OCI-LY7 (cell line): ENCODE measurements around the gene PLA2G3. TPM values are rescaled to one million over a fixed set of nuclear protein-coding genes. Genes with fewer than 3 reads are reported as not detected.

Source experiments
- BruUV-seq: library from RNA; stranded (reverse); fragments of 400-500 nt; replicated peaks from 2 replicates; lab custom pipeline; 2021; lab: Mats Ljungman, UMichigan
- CTCF ChIA-PET: fragments of 300-600 bp; sonication (Branson Sonifier 250); formaldehyde crosslinking; loops from one replicate; lab custom pipeline; 2022; ENCODE audit warnings: antibody characterized with exemption; ENCODE audit not compliant: unreplicated experiment; lab: Charles Lee
- POLR2A ChIA-PET: fragments of 300-600 bp; sonication (Branson Sonifier 250); formaldehyde crosslinking; loops from one replicate; lab custom pipeline; 2022; ENCODE audit warnings: antibody characterized with exemption; lab: Charles Lee
- DNase-seq: peaks from one replicate; pipeline ENCODE4 v3.0.0-alpha.2; 2015; ENCODE audit warnings: low spot score
- H2AFZ ChIP-seq: fragments of 200-600 bp; sonication (generic), shearing (Covaris generic); 2 replicates; pipeline ENCODE4 v1.6.1; 2014; ENCODE audit warnings: mild to moderate bottlenecking, antibody characterized with exemption, low read length, moderate library complexity
- H3K27ac ChIP-seq: fragments of 200-600 bp; sonication (generic); 2 replicates; pipeline ENCODE4 v1.5.1; 2014; ENCODE audit warnings: mixed run types, low read depth, mild to moderate bottlenecking, moderate library complexity, low read length, inconsistent platforms; ENCODE audit not compliant: poor library complexity, severe bottlenecking
- H3K36me3 ChIP-seq: fragments of 200-600 bp; sonication (generic); 2 replicates; pipeline ENCODE4 v1.6.1; 2014; ENCODE audit warnings: mild to moderate bottlenecking, antibody characterized with exemption, low read length, moderate library complexity, mixed read lengths; ENCODE audit not compliant: insufficient read depth
- H3K4me1 ChIP-seq: fragments of 200-600 bp; sonication (generic); 2 replicates; pipeline ENCODE4 v1.5.1; 2014; ENCODE audit warnings: mild to moderate bottlenecking, low read length; ENCODE audit not compliant: insufficient read depth, poor library complexity, severe bottlenecking
- H3K4me2 ChIP-seq: fragments of 200-600 bp; sonication (generic); 2 replicates; pipeline ENCODE4 v1.6.1; 2014; ENCODE audit warnings: mild to moderate bottlenecking, low read length
- H3K4me3 ChIP-seq: fragments of 200-600 bp; sonication (generic); 2 replicates; pipeline ENCODE4 v1.5.1; 2014; ENCODE audit warnings: mild to moderate bottlenecking, low read depth, low read length; ENCODE audit not compliant: poor library complexity, severe bottlenecking
- H3K79me2 ChIP-seq: fragments of 200-600 bp; sonication (generic); 2 replicates; pipeline ENCODE4 v1.6.1; 2016; ENCODE audit warnings: low read depth, mild to moderate bottlenecking, low read length, moderate library complexity, mixed read lengths; ENCODE audit not compliant: insufficient read depth
- H3K9me2 ChIP-seq: fragments of 200-600 bp; sonication (generic); 2 replicates; pipeline ENCODE4 v1.6.1; 2016; ENCODE audit warnings: mild to moderate bottlenecking, low read length, mixed read lengths; ENCODE audit not compliant: insufficient read depth
- H3K9me3 ChIP-seq: fragments of 200-600 bp; sonication (generic); 2 replicates; pipeline ENCODE4 v1.6.1; 2014; ENCODE audit warnings: mild to moderate bottlenecking, mixed run types, low read length, mixed read lengths
- H4K20me1 ChIP-seq: fragments of 200-600 bp; sonication (generic); 2 replicates; pipeline ENCODE4 v1.6.1; 2014; ENCODE audit warnings: mild to moderate bottlenecking, antibody characterized with exemption, low read length, moderate library complexity, mixed read lengths; ENCODE audit not compliant: insufficient read depth
- EZH2phosphoT487 ChIP-seq: fragments of 200-600 bp; sonication (generic); IDR thresholded peaks from 2 replicates; pipeline ENCODE4 v1.6.1; 2018; ENCODE audit warnings: low read depth, borderline replicate concordance, mild to moderate bottlenecking, mixed run types, antibody characterized with exemption, low read length, moderate library complexity, mixed read lengths
- intact Hi-C: fragments of 100-400 bp; cut with micrococcal nuclease; formaldehyde crosslinking; loops from one replicate; pipeline ENCODE4 v1.10.0; 2022; ENCODE audit not compliant: unreplicated experiment
- total RNA-seq, 2 experiments: library from RNA; depleted of rRNA in 1 of 2; stranded (reverse); fragments of >200 nt in 1 of 2; shearing (Covaris generic) in 1 of 2; gene quantifications; 2 replicates each; pipeline ENCODE4 v1.2.3, GENCODE V29; 2014 to 2022
- TF ChIP-seq, protein P1 (sequence below): fragments of 200-600 bp; sonication (generic); conservative IDR thresholded peaks from 2 replicates; pipeline ENCODE4 v1.5.1; 2014; ENCODE audit warnings: mild to moderate bottlenecking, antibody characterized with exemption, low read length, moderate library complexity, mixed read lengths

PLA2G3 gene
- total RNA-seq, 2 experiments from 2014 or later = not detected

DNA sequence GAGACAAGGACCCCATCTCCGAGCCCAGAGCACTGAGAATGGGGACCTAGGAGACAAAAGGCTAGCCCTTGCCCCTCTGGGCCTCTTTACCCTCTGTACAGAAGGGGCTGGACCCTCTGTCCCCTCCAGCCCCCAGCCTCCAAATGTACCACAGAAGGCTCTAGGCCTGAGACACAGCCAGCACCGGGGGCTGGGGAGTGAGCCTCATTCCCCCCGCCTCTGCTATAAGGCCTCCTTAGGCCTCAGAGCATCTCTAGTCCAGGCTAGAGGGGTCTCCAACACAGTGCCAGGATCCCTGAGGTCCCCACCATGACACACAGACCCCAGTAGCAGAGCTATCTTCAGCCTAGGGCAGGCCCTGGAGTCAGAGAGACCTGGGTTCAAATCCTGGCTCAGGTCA is 54.4 kb downstream of the PLA2G3 start:
- Histone ChIP-seq H3K4me2 (peak overlapping the region; percentile 95), H3K36me3 (no peaks in the 10 kb centered on the region), H3K4me1 (peaks cover 47% of the 10 kb centered on the region), H3K9me3 (no peaks in the 10 kb centered on the region), H4K20me1 (no peaks in the 10 kb centered on the region), H2AFZ (no peak overlapping the region), H3K27ac (no peak overlapping the region), H3K4me3 (no peak overlapping the region), H3K9me2 (no peaks in the 10 kb centered on the region), H3K79me2 (no peaks in the 10 kb centered on the region; the same call in 1 of the 2 replicates)
- ChIA-PET POLR2A (interaction anchor here (0.6 kb wide), 1 partner anchor 211 kb away, joined by 3 read pairs; no protein-coding TSS in a partner anchor), CTCF (interaction anchor here (1.7 kb wide), 1 partner anchor 21 kb away, joined by 6 read pairs; no protein-coding TSS in a partner anchor)
- intact Hi-C loops = loop anchor here (10.0 kb wide), 1 partner anchor 451 kb away; the partner anchor contains the start of gene SLC35E4
- BruUV-seq = no TSS peak
- DNase-seq = no peak
- TF ChIP-seq, protein P1, sequence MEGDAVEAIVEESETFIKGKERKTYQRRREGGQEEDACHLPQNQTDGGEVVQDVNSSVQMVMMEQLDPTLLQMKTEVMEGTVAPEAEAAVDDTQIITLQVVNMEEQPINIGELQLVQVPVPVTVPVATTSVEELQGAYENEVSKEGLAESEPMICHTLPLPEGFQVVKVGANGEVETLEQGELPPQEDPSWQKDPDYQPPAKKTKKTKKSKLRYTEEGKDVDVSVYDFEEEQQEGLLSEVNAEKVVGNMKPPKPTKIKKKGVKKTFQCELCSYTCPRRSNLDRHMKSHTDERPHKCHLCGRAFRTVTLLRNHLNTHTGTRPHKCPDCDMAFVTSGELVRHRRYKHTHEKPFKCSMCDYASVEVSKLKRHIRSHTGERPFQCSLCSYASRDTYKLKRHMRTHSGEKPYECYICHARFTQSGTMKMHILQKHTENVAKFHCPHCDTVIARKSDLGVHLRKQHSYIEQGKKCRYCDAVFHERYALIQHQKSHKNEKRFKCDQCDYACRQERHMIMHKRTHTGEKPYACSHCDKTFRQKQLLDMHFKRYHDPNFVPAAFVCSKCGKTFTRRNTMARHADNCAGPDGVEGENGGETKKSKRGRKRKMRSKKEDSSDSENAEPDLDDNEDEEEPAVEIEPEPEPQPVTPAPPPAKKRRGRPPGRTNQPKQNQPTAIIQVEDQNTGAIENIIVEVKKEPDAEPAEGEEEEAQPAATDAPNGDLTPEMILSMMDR = no peak
- no peak for TF ChIP-seq EZH2phosphoT487

DNA sequence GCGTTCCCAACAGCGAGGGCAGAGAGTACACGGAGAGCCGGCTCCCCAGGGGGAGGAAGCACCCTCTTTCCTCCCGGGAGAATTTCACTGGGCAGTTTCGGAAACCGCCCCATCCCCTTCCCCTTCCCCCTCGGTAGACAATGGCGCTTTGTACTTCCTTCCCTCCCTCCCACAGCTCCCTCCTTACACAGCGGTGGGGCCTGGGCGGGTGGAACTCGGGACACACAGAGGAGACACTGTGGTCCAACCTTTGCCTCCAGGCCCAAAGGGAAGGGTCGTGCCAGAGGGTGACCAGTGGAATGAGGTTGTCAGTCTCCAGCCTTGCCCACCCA is 54.8 kb downstream of the PLA2G3 start:
- POLR2A ChIA-PET = interaction anchor here (0.7 to 0.9 kb wide), 2 partner anchors 49 to 170 kb away, joined by 3 to 4 read pairs; no protein-coding TSS in a partner anchor
- Histone ChIP-seq H4K20me1 (no peaks in the 10 kb centered on the region), H3K36me3 (no peaks in the 10 kb centered on the region), H3K27ac (peak overlapping the region; percentile 65), H3K4me3 (peak overlapping the region; percentile 87), H3K4me2 (peak overlapping the region; percentile 95), H3K4me1 (peaks cover 49% of the 10 kb centered on the region), H2AFZ (peak overlapping the region; percentile 81), H3K9me3 (no peaks in the 10 kb centered on the region), H3K9me2 (no peaks in the 10 kb centered on the region), H3K79me2 (no peaks in the 10 kb centered on the region; the same call in 1 of the 2 replicates)
- CTCF ChIA-PET = interaction anchor here (0.9 to 1.7 kb wide), 3 partner anchors 15 to 205 kb away, joined by 3 to 6 read pairs (median 3); no protein-coding TSS in a partner anchor
- no peak for DNase-seq
- intact Hi-C loops = loop anchor here (10.0 kb wide), 1 partner anchor 451 kb away; the partner anchor contains the start of gene SLC35E4
- TF ChIP-seq, protein P1 = peak; percentile 6; the same call in 1 of the 2 replicates
- TF ChIP-seq EZH2phosphoT487 = no peak
- no TSS peak for BruUV-seq
